22Rv1 (cell line): Measurements from ENCODE around the gene APEH.

Source experiments
- ZFX ChIP-seq: fragments of 450-650 bp; IDR thresholded peaks from 2 replicates; pipeline ENCODE4 v1.6.1; 2017; ENCODE audit warnings: antibody characterized with exemption, borderline replicate concordance
- TF ChIP-seq, protein P1 (sequence below): fragments of 450-650 bp; IDR thresholded peaks from 2 replicates; pipeline ENCODE4 v1.5.1; 2017; ENCODE audit warnings: mild to moderate bottlenecking

DNA sequence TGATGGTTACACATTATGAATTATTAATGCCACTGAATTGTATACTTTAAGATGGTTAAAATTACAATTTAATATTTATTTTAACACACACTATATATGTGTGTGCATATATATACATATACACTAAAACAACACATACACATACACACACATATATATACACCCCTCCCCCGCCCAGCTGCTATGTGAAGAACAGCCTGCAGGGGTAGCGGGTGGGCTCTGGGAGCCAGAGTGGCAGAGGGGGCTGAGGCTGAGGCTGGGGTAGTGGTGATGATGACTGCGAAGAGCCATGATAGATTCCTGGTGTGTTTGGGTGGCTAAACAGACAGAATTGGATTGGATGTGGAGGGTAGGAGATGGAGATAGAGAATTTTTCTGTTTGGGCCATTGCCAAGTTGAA, 39.4 kb upstream of the APEH start:
- TF ChIP-seq, protein P1, sequence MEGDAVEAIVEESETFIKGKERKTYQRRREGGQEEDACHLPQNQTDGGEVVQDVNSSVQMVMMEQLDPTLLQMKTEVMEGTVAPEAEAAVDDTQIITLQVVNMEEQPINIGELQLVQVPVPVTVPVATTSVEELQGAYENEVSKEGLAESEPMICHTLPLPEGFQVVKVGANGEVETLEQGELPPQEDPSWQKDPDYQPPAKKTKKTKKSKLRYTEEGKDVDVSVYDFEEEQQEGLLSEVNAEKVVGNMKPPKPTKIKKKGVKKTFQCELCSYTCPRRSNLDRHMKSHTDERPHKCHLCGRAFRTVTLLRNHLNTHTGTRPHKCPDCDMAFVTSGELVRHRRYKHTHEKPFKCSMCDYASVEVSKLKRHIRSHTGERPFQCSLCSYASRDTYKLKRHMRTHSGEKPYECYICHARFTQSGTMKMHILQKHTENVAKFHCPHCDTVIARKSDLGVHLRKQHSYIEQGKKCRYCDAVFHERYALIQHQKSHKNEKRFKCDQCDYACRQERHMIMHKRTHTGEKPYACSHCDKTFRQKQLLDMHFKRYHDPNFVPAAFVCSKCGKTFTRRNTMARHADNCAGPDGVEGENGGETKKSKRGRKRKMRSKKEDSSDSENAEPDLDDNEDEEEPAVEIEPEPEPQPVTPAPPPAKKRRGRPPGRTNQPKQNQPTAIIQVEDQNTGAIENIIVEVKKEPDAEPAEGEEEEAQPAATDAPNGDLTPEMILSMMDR = no peak
- no peak for TF ChIP-seq ZFX
